ENCODE results near the gene ARHGEF39.

DNA sequence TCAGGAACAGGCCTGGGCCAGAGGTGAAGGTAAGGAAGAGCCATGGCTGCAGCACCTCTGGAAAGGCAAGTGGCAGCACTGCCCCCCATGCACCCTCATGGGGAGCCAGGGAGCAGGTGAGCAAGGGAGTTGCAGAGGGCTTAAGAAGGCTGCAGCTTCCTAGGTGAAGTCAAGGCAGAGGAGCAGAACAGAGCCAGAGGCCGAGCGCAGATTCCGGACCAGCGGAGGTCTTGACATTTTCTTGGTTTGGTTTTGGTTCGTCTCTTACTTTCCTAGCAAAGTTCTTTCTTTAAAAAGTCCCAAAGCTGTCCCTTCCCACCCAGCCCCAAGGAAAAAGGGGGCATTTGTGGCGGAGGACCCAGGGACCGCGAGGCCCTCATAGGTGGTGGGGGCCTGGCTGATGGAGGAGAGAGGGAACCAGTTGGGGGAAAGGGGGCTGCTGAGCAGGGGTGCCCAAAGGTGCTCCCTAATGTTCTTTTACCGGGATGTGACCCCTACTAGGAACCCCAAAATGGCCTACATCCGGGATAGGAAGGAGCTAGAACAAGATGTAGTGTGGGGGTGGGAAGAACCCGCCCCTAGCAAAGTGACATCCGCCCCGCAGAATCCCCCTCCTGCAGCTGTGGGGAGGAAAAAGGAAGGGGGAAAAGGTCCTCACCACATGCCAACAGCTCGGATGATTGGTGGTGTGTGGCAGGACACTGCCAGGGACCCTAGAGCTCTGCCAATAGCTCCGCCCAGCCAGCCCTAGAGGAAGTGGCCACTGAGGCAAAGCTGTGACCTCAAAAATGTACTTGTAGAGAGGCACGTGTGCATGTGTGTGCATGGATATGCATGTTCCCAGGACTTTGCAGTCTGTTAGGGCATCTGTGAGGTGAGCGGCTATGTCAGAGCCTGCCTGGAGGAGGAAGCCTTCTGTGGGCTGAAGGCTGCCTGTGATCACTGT is 45.9 kb downstream of the ARHGEF39 start:
- TF ChIP-seq, protein P1, sequence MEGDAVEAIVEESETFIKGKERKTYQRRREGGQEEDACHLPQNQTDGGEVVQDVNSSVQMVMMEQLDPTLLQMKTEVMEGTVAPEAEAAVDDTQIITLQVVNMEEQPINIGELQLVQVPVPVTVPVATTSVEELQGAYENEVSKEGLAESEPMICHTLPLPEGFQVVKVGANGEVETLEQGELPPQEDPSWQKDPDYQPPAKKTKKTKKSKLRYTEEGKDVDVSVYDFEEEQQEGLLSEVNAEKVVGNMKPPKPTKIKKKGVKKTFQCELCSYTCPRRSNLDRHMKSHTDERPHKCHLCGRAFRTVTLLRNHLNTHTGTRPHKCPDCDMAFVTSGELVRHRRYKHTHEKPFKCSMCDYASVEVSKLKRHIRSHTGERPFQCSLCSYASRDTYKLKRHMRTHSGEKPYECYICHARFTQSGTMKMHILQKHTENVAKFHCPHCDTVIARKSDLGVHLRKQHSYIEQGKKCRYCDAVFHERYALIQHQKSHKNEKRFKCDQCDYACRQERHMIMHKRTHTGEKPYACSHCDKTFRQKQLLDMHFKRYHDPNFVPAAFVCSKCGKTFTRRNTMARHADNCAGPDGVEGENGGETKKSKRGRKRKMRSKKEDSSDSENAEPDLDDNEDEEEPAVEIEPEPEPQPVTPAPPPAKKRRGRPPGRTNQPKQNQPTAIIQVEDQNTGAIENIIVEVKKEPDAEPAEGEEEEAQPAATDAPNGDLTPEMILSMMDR (IDR thresholded peaks at IDR 0.05) = no peak
- TF ChIP-seq POLR2A (IDR thresholded peaks at IDR 0.05) = no peak
